K562 (cell line): ENCODE data around the gene TPX2. TPM values are rescaled to one million over a fixed set of nuclear protein-coding genes. Genes with fewer than 3 reads are reported as not detected.

Experiments
- ATAC-seq: fragments of 200-7000 bp; cut with Tn5 transposase; 3 replicates; pipeline ENCODE4 v1.9.1; 2020; ENCODE audit warnings: moderate library complexity
- BruUV-seq: library from RNA; stranded (reverse); fragments of 400-500 nt; replicated peaks from 2 replicates; lab custom pipeline; 2021; lab: Mats Ljungman, UMichigan
- CTCF ChIA-PET: fragments of 300-600 bp; formaldehyde crosslinking; extraction: SDS; loops from one replicate; lab custom pipeline; 2021; ENCODE audit warnings: low intra/inter-chr PET ratio; lab: Yijun Ruan, JAX
- POLR2A ChIA-PET: fragments of 300-600, 350-650 bp; sonication (Branson Sonifier 250); formaldehyde crosslinking; extraction: SDS; loops from one replicate; lab custom pipeline; 2021; ENCODE audit warnings: antibody characterized with exemption, inconsistent platforms; lab: Yijun Ruan, JAX
- DNase-seq, 4 experiments: peaks; one replicate each; pipeline versions ENCODE4 v3.0.0 to v3.0.0-alpha.2; 2011 to 2018; ENCODE audit warnings: low spot score in 3 of 4, mixed read lengths in 3 of 4; ENCODE audit errors: extremely low read depth in 1 of 4
- FAIRE-seq: peaks from 2 replicates; lab custom pipeline; 2011; peaks lifted over from hg19 to GRCh38; lab: Jason Lieb, UNC
- H2AFZ ChIP-seq: 2 replicates; pipeline ENCODE4 v1.6.0; 2011; ENCODE audit warnings: low read depth, low read length, control low read depth, inconsistent platforms
- H3K27ac ChIP-seq: fragments of 200-600 bp; 3 replicates; pipeline ENCODE4 v1.8.0; 2011; ENCODE audit warnings: low read depth, mild to moderate bottlenecking, control low read depth, inconsistent platforms, low read length, moderate library complexity, mixed read lengths; ENCODE audit errors: extremely low read depth
- H3K27me3 ChIP-seq, 2 experiments: fragments of 300-600 bp in 1 of 2; 2 replicates in 1 of 2; 3 replicates in 1 of 2; pipeline versions ENCODE4 v1.6.0 to v1.8.0; 2011; ENCODE audit warnings: inconsistent platforms in 2 of 2, low read length in 2 of 2, mild to moderate bottlenecking in 1 of 2, mixed read lengths in 1 of 2, moderate library complexity in 1 of 2; ENCODE audit not compliant: control insufficient read depth in 2 of 2, insufficient read depth in 2 of 2
- H3K36me3 ChIP-seq: fragments of 300-600 bp; 3 replicates; pipeline ENCODE4 v1.8.0; 2011; ENCODE audit warnings: mild to moderate bottlenecking, low read length, inconsistent platforms; ENCODE audit not compliant: control insufficient read depth, insufficient read depth
- H3K4me1 ChIP-seq, 2 experiments: fragments of 200-600 bp in 1 of 2; replicated peaks in 1 of 2; 2 replicates in 1 of 2; 3 replicates in 1 of 2; pipeline versions ENCODE4 v1.5.1 to v1.8.0; 2011; ENCODE audit warnings: inconsistent platforms in 2 of 2, low read length in 2 of 2, mild to moderate bottlenecking in 1 of 2, mixed read lengths in 1 of 2, moderate library complexity in 1 of 2; ENCODE audit not compliant: control insufficient read depth in 2 of 2, insufficient read depth in 2 of 2
- H3K4me2 ChIP-seq: 2 replicates; pipeline ENCODE4 v1.6.1; 2011; ENCODE audit warnings: low read length, control low read depth, inconsistent platforms, mixed read lengths; ENCODE audit not compliant: insufficient read depth
- H3K4me3 ChIP-seq: fragments of 200-600 bp; sonication (generic), shearing (Covaris generic); 2 replicates; pipeline ENCODE4 v1.5.1; 2016; ENCODE audit warnings: control low read depth, inconsistent platforms
- H3K79me2 ChIP-seq: fragments of 200-600 bp; 3 replicates; pipeline ENCODE4 v1.8.0; 2011; ENCODE audit warnings: low read length, inconsistent platforms; ENCODE audit not compliant: control insufficient read depth, insufficient read depth
- H3K9ac ChIP-seq, 2 experiments: 2 replicates each; pipeline versions ENCODE4 v1.6.0 to v1.6.1; 2011; ENCODE audit warnings: low read depth in 2 of 2, low read length in 2 of 2, control low read depth in 1 of 2, inconsistent platforms in 1 of 2, mild to moderate bottlenecking in 1 of 2, mixed read lengths in 1 of 2; ENCODE audit not compliant: insufficient read depth in 1 of 2
- H3K9me1 ChIP-seq: one replicate; pipeline ENCODE4 v1.6.0; 2011; ENCODE audit warnings: inconsistent platforms, mild to moderate bottlenecking, low read length, moderate library complexity; ENCODE audit not compliant: control insufficient read depth, insufficient read depth
- H3K9me3 ChIP-seq: replicated peaks from 2 replicates; pipeline ENCODE4 v1.5.1; 2011; ENCODE audit warnings: low read depth, low read length, inconsistent platforms; ENCODE audit not compliant: control insufficient read depth, insufficient read depth
- H4K20me1 ChIP-seq: replicated peaks from 2 replicates; pipeline ENCODE4 v1.6.1; 2011; ENCODE audit warnings: low read length, inconsistent platforms, mixed read lengths; ENCODE audit not compliant: control insufficient read depth, insufficient read depth
- ELK1 ChIP-seq: sonication (generic); formaldehyde crosslinking; IDR thresholded peaks from 2 replicates; pipeline ENCODE4 v1.8.1; 2022; ENCODE audit warnings: missing genetic modification reagents
- FOXM1 ChIP-seq, 2 experiments: fragments of 450-650 bp in 1 of 2; sonication (generic) in 1 of 2; formaldehyde crosslinking in 1 of 2; IDR thresholded peaks; 2 replicates each; pipeline versions ENCODE4 v1.6.1 to v1.9.0; 2017 to 2022; ENCODE audit warnings: low read depth in 2 of 2, mild to moderate bottlenecking in 2 of 2, missing genetic modification reagents in 1 of 2, moderate library complexity in 1 of 2
- IRF9 ChIP-seq: fragments of 450-650 bp; IDR thresholded peaks from 2 replicates; pipeline ENCODE4 v1.6.1; 2016; ENCODE audit warnings: missing biosample characterization, missing genetic modification characterization
- NFYB ChIP-seq: IDR thresholded peaks from 2 replicates; pipeline ENCODE4 v1.6.1; 2011; ENCODE audit warnings: mild to moderate bottlenecking, moderate library complexity; ENCODE audit not compliant: insufficient read length; ENCODE audit errors: extremely low read depth
- SMAD2 ChIP-seq: fragments of 150-350 bp; IDR thresholded peaks from 2 replicates; pipeline ENCODE4 v1.6.1; 2014; ENCODE audit warnings: low read depth, mild to moderate bottlenecking, low read length
- SPI1 ChIP-seq: IDR thresholded peaks from 2 replicates; pipeline ENCODE4 v1.6.1; 2011; ENCODE audit warnings: low read depth, low read length, control low read depth, borderline replicate concordance
- XRCC4 ChIP-seq: IDR thresholded peaks from one replicate; pipeline ENCODE4 v1.6.1; 2011; ENCODE audit not compliant: insufficient read depth, insufficient read length; ENCODE audit errors: extremely low read depth
- ZBED1 ChIP-seq: IDR thresholded peaks from 2 replicates; pipeline ENCODE4 v1.6.1; 2014
- ZFP1 ChIP-seq: fragments of 450-650 bp; formaldehyde crosslinking; IDR thresholded peaks from 2 replicates; pipeline ENCODE4 v1.4.0; 2020; ENCODE audit warnings: mild to moderate bottlenecking, mixed read lengths
- WGBS: fragments of 100-300 bp; shearing (Covaris generic); methylation state at CpG from one replicate; pipeline ENCODE4 v1.1.6; 2016; ENCODE audit warnings: low coverage, mixed read lengths; ENCODE audit not compliant: insufficient coverage; ENCODE audit errors: missing lambda C conversion rate; 5-methylcytosine and 5-hydroxymethylcytosine counted together
- in situ Hi-C: fragments of 300-500 bp; cut with MboI; formaldehyde crosslinking; loops from 4 replicates; pipeline ENCODE4 v1.15.0; 2018; ENCODE audit warnings: inconsistent platforms, mixed read lengths
- intact Hi-C: fragments of 100-400 bp; cut with micrococcal nuclease; formaldehyde crosslinking; loops from 2 replicates; pipeline ENCODE4 v1.14.2; 2022
- polyA plus RNA-seq, 8 experiments: library from polyadenylated mRNA; depleted of rRNA in 4 of 8; stranded (reverse) in 5 of 8; unstranded in 3 of 8; fragments of >200 nt; fragmentation: Nextera tagmentation in 2 of 8; fragmentation: Illumina TruSeq in 1 of 8; extraction: Ambion mirVana in 2 of 8; extraction: Trizol in 1 of 8; gene quantifications; 2 replicates each; pipeline versions ENCODE4 v1.2.1 to v1.2.3, GENCODE V29; 2011 to 2014; ENCODE audit warnings: inconsistent platforms in 1 of 8, missing spikeins in 1 of 8
- total RNA-seq, 7 experiments: library from RNA; depleted of rRNA in 6 of 7; stranded (reverse); fragments of >200 nt in 6 of 7; fragmentation: Illumina TruSeq in 2 of 7; extraction: Trizol in 2 of 7; gene quantifications; 2 replicates each; pipeline versions ENCODE4 v1.2.1 to v1.2.3, GENCODE V29; 2011 to 2021; ENCODE audit warnings: low replicate concordance in 1 of 7
- TF ChIP-seq, protein P1 (sequence below): fragments of 200-800 bp; sonication (Bioruptor generic); IDR thresholded peaks from 2 replicates; pipeline ENCODE4 v1.6.1; 2017; ENCODE audit warnings: missing genetic modification characterization, missing compliant biosample characterization
- TF ChIP-seq, protein P2 (sequence below): fragments of 450-650 bp; IDR thresholded peaks from 2 replicates; pipeline ENCODE4 v1.6.1; 2016; ENCODE audit warnings: low read depth

Gene TPX2
- total and polyA plus RNA-seq, 9 of the 15 experiments (the other 6 are each of a cell fraction or from before 2014, with no cell fraction given), result 48.0 to 241 (median 133) TPM

DNA sequence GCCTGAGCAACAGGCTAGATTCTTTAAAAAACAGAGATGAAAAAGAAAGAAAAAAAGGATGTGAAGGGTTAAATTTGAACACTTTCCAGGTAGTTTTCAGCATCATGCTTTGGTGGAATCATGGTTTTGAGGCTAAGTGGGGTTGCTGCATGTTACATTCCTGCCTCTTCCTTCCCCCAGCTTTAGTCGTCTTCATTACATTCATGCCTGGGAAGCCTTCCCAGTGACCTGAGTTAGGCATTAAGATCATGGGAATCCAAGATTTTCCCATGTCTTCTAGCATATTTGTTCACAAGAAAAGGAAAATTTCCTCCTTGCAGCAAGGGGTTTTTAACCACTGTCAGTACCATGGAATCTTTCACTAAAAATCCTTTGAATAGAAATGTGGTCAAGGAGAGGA is 12.0 kb downstream of the TPX2 start:
- Histone ChIP-seq H3K4me3 (no peak overlapping the region), H3K27me3 (no peaks in the 10 kb centered on the region), H4K20me1 (peaks cover 6% of the 10 kb centered on the region), H3K4me2 (no peak overlapping the region), H3K27ac (no peak overlapping the region), H3K4me1 (0 out of 5 replicates have a peak, but pooled peaks cover 0 to 3% of the 10 kb centered on the region in 2 experiments), H3K79me2 (peaks cover 90% of the 10 kb centered on the region), H3K9me1 (peaks cover 2% of the 10 kb centered on the region), H3K9ac (no peak overlapping the region), H2AFZ (no peak overlapping the region), H3K9me3 (no peaks in the 10 kb centered on the region), H3K36me3 (peaks cover 72% of the 10 kb centered on the region)
- 75% methylated on average over 1 of the region's 1 CpG for WGBS
- CTCF ChIA-PET, result no interaction called here
- DNase-seq (no peak), FAIRE-seq (no peak), ATAC-seq (no peak)
- intact Hi-C loops (no loop called here), in situ Hi-C loops (no loop called here)
- TF ChIP-seq XRCC4, result no peak
- TF ChIP-seq ZBED1, result no peak
- TF ChIP-seq SMAD2, result no peak
- TF ChIP-seq, protein P1, sequence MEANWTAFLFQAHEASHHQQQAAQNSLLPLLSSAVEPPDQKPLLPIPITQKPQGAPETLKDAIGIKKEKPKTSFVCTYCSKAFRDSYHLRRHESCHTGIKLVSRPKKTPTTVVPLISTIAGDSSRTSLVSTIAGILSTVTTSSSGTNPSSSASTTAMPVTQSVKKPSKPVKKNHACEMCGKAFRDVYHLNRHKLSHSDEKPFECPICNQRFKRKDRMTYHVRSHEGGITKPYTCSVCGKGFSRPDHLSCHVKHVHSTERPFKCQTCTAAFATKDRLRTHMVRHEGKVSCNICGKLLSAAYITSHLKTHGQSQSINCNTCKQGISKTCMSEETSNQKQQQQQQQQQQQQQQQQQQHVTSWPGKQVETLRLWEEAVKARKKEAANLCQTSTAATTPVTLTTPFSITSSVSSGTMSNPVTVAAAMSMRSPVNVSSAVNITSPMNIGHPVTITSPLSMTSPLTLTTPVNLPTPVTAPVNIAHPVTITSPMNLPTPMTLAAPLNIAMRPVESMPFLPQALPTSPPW, result no peak
- no peak for TF ChIP-seq NFYB
- TF ChIP-seq ELK1 (CRISPR knock-in tag), result no peak
- no peak for TF ChIP-seq SPI1
- TF ChIP-seq IRF9 (tag), result no peak
- no peak for TF ChIP-seq ZFP1 (CRISPR knock-in tag)
- TF ChIP-seq, protein P2, sequence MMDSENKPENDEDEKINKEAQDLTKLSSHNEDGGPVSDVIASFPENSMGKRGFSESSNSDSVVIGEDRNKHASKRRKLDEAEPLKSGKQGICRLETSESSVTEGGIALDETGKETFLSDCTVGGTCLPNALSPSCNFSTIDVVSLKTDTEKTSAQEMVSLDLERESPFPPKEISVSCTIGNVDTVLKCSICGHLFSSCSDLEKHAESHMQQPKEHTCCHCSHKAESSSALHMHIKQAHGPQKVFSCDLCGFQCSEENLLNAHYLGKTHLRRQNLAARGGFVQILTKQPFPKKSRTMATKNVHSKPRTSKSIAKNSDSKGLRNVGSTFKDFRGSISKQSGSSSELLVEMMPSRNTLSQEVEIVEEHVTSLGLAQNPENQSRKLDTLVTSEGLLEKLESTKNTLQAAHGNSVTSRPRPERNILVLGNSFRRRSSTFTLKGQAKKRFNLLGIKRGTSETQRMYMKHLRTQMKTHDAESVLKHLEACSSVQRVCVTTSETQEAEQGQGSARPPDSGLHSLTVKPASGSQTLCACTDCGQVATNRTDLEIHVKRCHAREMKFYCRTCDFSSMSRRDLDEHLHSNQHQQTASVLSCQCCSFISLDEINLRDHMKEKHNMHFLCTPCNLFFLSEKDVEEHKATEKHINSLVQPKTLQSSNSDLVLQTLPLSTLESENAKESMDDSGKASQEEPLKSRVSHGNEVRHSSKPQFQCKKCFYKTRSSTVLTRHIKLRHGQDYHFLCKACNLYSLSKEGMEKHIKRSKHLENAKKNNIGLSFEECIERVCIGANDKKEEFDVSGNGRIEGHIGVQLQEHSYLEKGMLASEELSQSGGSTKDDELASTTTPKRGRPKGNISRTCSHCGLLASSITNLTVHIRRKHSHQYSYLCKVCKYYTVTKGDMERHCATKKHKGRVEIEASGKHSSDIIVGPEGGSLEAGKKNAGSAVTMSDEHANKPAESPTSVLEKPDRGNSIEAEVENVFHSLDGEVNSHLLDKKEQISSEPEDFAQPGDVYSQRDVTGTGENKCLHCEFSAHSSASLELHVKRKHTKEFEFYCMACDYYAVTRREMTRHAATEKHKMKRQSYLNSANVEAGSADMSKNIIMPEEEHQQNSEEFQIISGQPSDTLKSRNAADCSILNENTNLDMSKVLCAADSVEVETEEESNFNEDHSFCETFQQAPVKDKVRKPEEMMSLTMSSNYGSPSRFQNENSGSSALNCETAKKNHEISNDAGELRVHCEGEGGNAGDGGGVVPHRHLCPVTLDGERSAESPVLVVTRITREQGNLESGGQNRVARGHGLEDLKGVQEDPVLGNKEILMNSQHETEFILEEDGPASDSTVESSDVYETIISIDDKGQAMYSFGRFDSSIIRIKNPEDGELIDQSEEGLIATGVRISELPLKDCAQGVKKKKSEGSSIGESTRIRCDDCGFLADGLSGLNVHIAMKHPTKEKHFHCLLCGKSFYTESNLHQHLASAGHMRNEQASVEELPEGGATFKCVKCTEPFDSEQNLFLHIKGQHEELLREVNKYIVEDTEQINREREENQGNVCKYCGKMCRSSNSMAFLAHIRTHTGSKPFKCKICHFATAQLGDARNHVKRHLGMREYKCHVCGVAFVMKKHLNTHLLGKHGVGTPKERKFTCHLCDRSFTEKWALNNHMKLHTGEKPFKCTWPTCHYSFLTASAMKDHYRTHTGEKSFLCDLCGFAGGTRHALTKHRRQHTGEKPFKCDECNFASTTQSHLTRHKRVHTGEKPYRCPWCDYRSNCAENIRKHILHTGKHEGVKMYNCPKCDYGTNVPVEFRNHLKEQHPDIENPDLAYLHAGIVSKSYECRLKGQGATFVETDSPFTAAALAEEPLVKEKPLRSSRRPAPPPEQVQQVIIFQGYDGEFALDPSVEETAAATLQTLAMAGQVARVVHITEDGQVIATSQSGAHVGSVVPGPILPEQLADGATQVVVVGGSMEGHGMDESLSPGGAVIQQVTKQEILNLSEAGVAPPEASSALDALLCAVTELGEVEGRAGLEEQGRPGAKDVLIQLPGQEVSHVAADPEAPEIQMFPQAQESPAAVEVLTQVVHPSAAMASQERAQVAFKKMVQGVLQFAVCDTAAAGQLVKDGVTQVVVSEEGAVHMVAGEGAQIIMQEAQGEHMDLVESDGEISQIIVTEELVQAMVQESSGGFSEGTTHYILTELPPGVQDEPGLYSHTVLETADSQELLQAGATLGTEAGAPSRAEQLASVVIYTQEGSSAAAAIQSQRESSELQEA, result no peak
- TF ChIP-seq FOXM1 (IDR thresholded peaks at IDR 0.05; ENCODE audit: low read depth), result no peak
- TF ChIP-seq FOXM1 (CRISPR knock-in tag; IDR thresholded peaks at IDR 0.05; ENCODE audit: low read depth), result no peak
- BruUV-seq, result no TSS peak
- POLR2A ChIA-PET, result interaction anchor here (0.7 to 1.6 kb wide), 4 partner anchors 9 to 38 kb away, joined by 3 to 4 read pairs (median 4); partner anchors contain the start of gene TPX2
